HEK293 (cell line): ENCODE results near the gene PARL.

ENCODE experiments used
- CTCF ChIP-seq: fragments of 450-650 bp; formaldehyde crosslinking; IDR thresholded peaks from 2 replicates; pipeline ENCODE4 v1.5.1; 2016; ENCODE audit warnings: missing biosample characterization, missing genetic modification characterization
- GLIS1 ChIP-seq: fragments of 450-650 bp; formaldehyde crosslinking; IDR thresholded peaks from 2 replicates; pipeline ENCODE4 v1.5.1; 2016; ENCODE audit warnings: missing biosample characterization, missing genetic modification characterization
- HOXD13 ChIP-seq: sonication (generic); formaldehyde crosslinking; IDR thresholded peaks from 2 replicates; pipeline ENCODE4 v1.8.0; 2022; ENCODE audit warnings: missing genetic modification reagents, borderline replicate concordance
- KLF1 ChIP-seq: fragments of 450-650 bp; formaldehyde crosslinking; IDR thresholded peaks from 2 replicates; pipeline ENCODE4 v1.5.1; 2016; ENCODE audit warnings: missing biosample characterization, missing genetic modification characterization
- OSR2 ChIP-seq: fragments of 450-650 bp; formaldehyde crosslinking; IDR thresholded peaks from 2 replicates; pipeline ENCODE4 v1.5.1; 2016; ENCODE audit warnings: missing biosample characterization, missing genetic modification characterization
- REST ChIP-seq: fragments of 450-650 bp; formaldehyde crosslinking; IDR thresholded peaks from 2 replicates; pipeline ENCODE4 v1.5.1; 2016; ENCODE audit warnings: missing biosample characterization, missing genetic modification characterization
- SCRT2 ChIP-seq: fragments of 450-650 bp; formaldehyde crosslinking; IDR thresholded peaks from 2 replicates; pipeline ENCODE4 v1.5.1; 2016; ENCODE audit warnings: missing biosample characterization, missing genetic modification characterization
- TCF7L2 ChIP-seq: IDR thresholded peaks from 2 replicates; pipeline ENCODE4 v1.6.1; 2011; ENCODE audit warnings: low read depth, mild to moderate bottlenecking, inconsistent platforms, low read length, moderate library complexity, borderline replicate concordance
- TRIM28 ChIP-seq: IDR thresholded peaks from 2 replicates; pipeline ENCODE4 v1.6.1; 2011; ENCODE audit warnings: low read length, control low read depth, borderline replicate concordance
- ZBTB10 ChIP-seq: fragments of 450-650 bp; formaldehyde crosslinking; IDR thresholded peaks from 2 replicates; pipeline ENCODE4 v1.5.1; 2016; ENCODE audit warnings: missing biosample characterization, missing genetic modification characterization
- ZBTB11 ChIP-seq: fragments of 450-650 bp; formaldehyde crosslinking; conservative IDR thresholded peaks from 2 replicates; pipeline ENCODE4 v1.5.1; 2016; ENCODE audit warnings: low read depth, missing biosample characterization, missing genetic modification characterization
- ZBTB20 ChIP-seq: fragments of 450-650 bp; formaldehyde crosslinking; IDR thresholded peaks from 2 replicates; pipeline ENCODE4 v1.5.1; 2016; ENCODE audit warnings: missing biosample characterization, missing genetic modification characterization
- ZFHX2 ChIP-seq: fragments of 450-650 bp; formaldehyde crosslinking; conservative IDR thresholded peaks from 2 replicates; pipeline ENCODE4 v1.5.1; 2016; ENCODE audit warnings: missing biosample characterization, missing genetic modification characterization
- ZNF280C ChIP-seq: fragments of 450-650 bp; formaldehyde crosslinking; IDR thresholded peaks from 2 replicates; pipeline ENCODE4 v1.5.1; 2016; ENCODE audit warnings: missing biosample characterization, missing genetic modification characterization
- ZNF335 ChIP-seq: fragments of 450-650 bp; formaldehyde crosslinking; conservative IDR thresholded peaks from 2 replicates; pipeline ENCODE4 v1.5.1; 2016; ENCODE audit warnings: missing biosample characterization, missing genetic modification characterization
- ZNF350 ChIP-seq: fragments of 450-650 bp; formaldehyde crosslinking; IDR thresholded peaks from 2 replicates; pipeline ENCODE4 v1.5.0; 2017; ENCODE audit warnings: missing biosample characterization, mild to moderate bottlenecking, missing genetic modification characterization
- ZNF391 ChIP-seq: fragments of 450-650 bp; formaldehyde crosslinking; IDR thresholded peaks from 2 replicates; pipeline ENCODE4 v1.5.1; 2016; ENCODE audit warnings: low read depth, missing biosample characterization, missing genetic modification characterization, borderline replicate concordance
- ZNF423 ChIP-seq: fragments of 450-650 bp; formaldehyde crosslinking; IDR thresholded peaks from 2 replicates; pipeline ENCODE4 v1.5.1; 2016; ENCODE audit warnings: missing biosample characterization, missing genetic modification characterization
- ZNF513 ChIP-seq: fragments of 450-650 bp; IDR thresholded peaks from 2 replicates; pipeline ENCODE4 v1.5.1; 2018; ENCODE audit warnings: missing biosample characterization, missing genetic modification characterization
- ZNF549 ChIP-seq: fragments of 450-650 bp; IDR thresholded peaks from 2 replicates; pipeline ENCODE4 v1.5.1; 2018; ENCODE audit warnings: missing biosample characterization, missing genetic modification characterization, mild to moderate bottlenecking, inconsistent platforms, moderate library complexity
- ZNF560 ChIP-seq: fragments of 450-650 bp; formaldehyde crosslinking; IDR thresholded peaks from 2 replicates; pipeline ENCODE4 v1.5.1; 2017; ENCODE audit warnings: missing biosample characterization, missing genetic modification characterization, borderline replicate concordance
- ZNF658 ChIP-seq: fragments of 450-650 bp; formaldehyde crosslinking; IDR thresholded peaks from 2 replicates; pipeline ENCODE4; 2016; ENCODE audit warnings: missing biosample characterization, missing genetic modification characterization
- ZNF747 ChIP-seq: fragments of 450-650 bp; formaldehyde crosslinking; IDR thresholded peaks from 2 replicates; pipeline ENCODE4 v1.5.1; 2016; ENCODE audit warnings: missing biosample characterization, missing genetic modification characterization
- ZNF768 ChIP-seq: fragments of 450-650 bp; formaldehyde crosslinking; IDR thresholded peaks from 2 replicates; pipeline ENCODE4 v1.5.1; 2018; ENCODE audit warnings: missing biosample characterization, mild to moderate bottlenecking, missing genetic modification characterization
- ZNF777 ChIP-seq: fragments of 450-650 bp; formaldehyde crosslinking; IDR thresholded peaks from 2 replicates; pipeline ENCODE4 v1.5.1; 2017; ENCODE audit warnings: missing biosample characterization, missing genetic modification characterization, borderline replicate concordance

PARL gene

GRCh38 chr3:183825456-183826161, 59.1 kb downstream of the PARL start, which contains the start of gene MAP6D1 (continued):
- TF ChIP-seq ZNF513 (tag by site-specific recombination) (no peak), ZNF777 (tag by site-specific recombination) (no peak), ZNF560 (tag by site-specific recombination) (no peak), KLF1 (tag by site-specific recombination) (no peak), TCF7L2 (no peak), OSR2 (tag by site-specific recombination) (no peak), SCRT2 (no peak), ZFHX2 (tag by site-specific recombination) (no peak), ZNF658 (tag by site-specific recombination) (no peak), ZNF423 (tag by site-specific recombination) (no peak), ZBTB20 (tag by site-specific recombination) (peak; percentile 63), ZNF350 (tag by site-specific recombination) (no peak), ZNF768 (tag by site-specific recombination) (no peak), ZBTB10 (tag by site-specific recombination) (no peak), HOXD13 (CRISPR knock-in tag) (no peak), ZNF335 (tag by site-specific recombination) (peak; percentile 83), ZNF280C (tag by site-specific recombination) (no peak), REST (no peak), ZNF747 (tag by site-specific recombination) (no peak), CTCF (peak; percentile 79), TRIM28 (no peak), GLIS1 (tag by site-specific recombination) (peak; percentile 20; the same call in 1 of the 2 replicates), ZNF549 (tag by site-specific recombination) (no peak), ZNF391 (no peak), ZBTB11 (peak; percentile 79)
